IMR-90 (cell line): Measurements from ENCODE around the gene CACNA2D1. TPM values are rescaled to one million over a fixed set of nuclear protein-coding genes. Genes with fewer than 3 reads are reported as not detected.

ENCODE experiments used
- ATAC-seq: fragments of 200-7000 bp; cut with Tn5 transposase; 2 replicates; pipeline ENCODE4 v1.9.1; 2020; ENCODE audit warnings: low read depth, mild to moderate bottlenecking, moderate library complexity
- BruUV-seq: library from RNA; stranded (reverse); fragments of 400-500 nt; replicated peaks from 2 replicates; lab custom pipeline; 2021; lab: Mats Ljungman, UMichigan
- CTCF ChIA-PET: fragments of 300-600 bp; formaldehyde crosslinking; extraction: SDS; loops from one replicate; lab custom pipeline; 2021; ENCODE audit warnings: antibody characterized with exemption; lab: Yijun Ruan, JAX
- POLR2A ChIA-PET: fragments of 300-600 bp; sonication (Branson Sonifier 250); formaldehyde crosslinking; loops from one replicate; lab custom pipeline; 2022; ENCODE audit warnings: antibody characterized with exemption; ENCODE audit not compliant: unreplicated experiment; lab: Charles Lee
- DNase-seq: peaks from one replicate; pipeline ENCODE4 v3.0.0; 2013
- H2AFZ ChIP-seq: replicated peaks from 2 replicates; pipeline ENCODE3; 2013; ENCODE audit warnings: low read length, mild to moderate bottlenecking; ENCODE audit not compliant: poor library complexity
- H2AK5ac ChIP-seq: 2 replicates; pipeline ENCODE4 v1.6.1; 2013; ENCODE audit warnings: low read depth, low read length, inconsistent platforms
- H2AK9ac ChIP-seq: replicated peaks from 2 replicates; pipeline ENCODE3; 2013; ENCODE audit warnings: mild to moderate bottlenecking, low read depth, low read length, moderate library complexity; ENCODE audit not compliant: poor library complexity
- H2BK120ac ChIP-seq: 2 replicates; pipeline ENCODE4 v1.6.1; 2013; ENCODE audit warnings: low read depth, low read length, inconsistent platforms
- H2BK15ac ChIP-seq: 3 replicates; pipeline ENCODE4 v1.6.1; 2013; ENCODE audit warnings: low read depth, low read length, inconsistent platforms
- H2BK20ac ChIP-seq: 2 replicates; pipeline ENCODE4 v1.6.1; 2013; ENCODE audit warnings: low read depth, mild to moderate bottlenecking, inconsistent platforms, low read length, moderate library complexity
- H2BK5ac ChIP-seq: 2 replicates; pipeline ENCODE4 v1.6.1; 2013; ENCODE audit warnings: mild to moderate bottlenecking, low read depth, low read length, inconsistent platforms; ENCODE audit not compliant: poor library complexity, severe bottlenecking
- H3K14ac ChIP-seq: replicated peaks from 2 replicates; pipeline ENCODE4 v1.6.1; 2013; ENCODE audit warnings: low read depth, low read length, inconsistent platforms
- H3K18ac ChIP-seq: 2 replicates; pipeline ENCODE4 v1.6.1; 2013; ENCODE audit warnings: low read depth, low read length, control low read depth
- H3K23ac ChIP-seq: 2 replicates; pipeline ENCODE4 v1.6.1; 2013; ENCODE audit warnings: low read depth, low read length, inconsistent platforms
- H3K27ac ChIP-seq: 2 replicates; pipeline ENCODE4 v1.5.1; 2013; ENCODE audit warnings: mild to moderate bottlenecking, control low read depth, low read length; ENCODE audit not compliant: insufficient read depth
- H3K27me3 ChIP-seq: 2 replicates; pipeline ENCODE4 v1.6.1; 2013; ENCODE audit warnings: low read length; ENCODE audit not compliant: control insufficient read depth, insufficient read depth
- H3K36me3 ChIP-seq: 2 replicates; pipeline ENCODE4 v1.6.1; 2013; ENCODE audit warnings: low read length, mixed read lengths; ENCODE audit not compliant: control insufficient read depth, insufficient read depth
- H3K4ac ChIP-seq: 2 replicates; pipeline ENCODE4 v1.6.1; 2013; ENCODE audit warnings: low read depth, low read length, inconsistent platforms
- H3K4me1 ChIP-seq: 2 replicates; pipeline ENCODE4 v1.6.1; 2013; ENCODE audit warnings: low read length, mixed read lengths; ENCODE audit not compliant: control insufficient read depth, insufficient read depth
- H3K4me2 ChIP-seq: 2 replicates; pipeline ENCODE4 v1.6.1; 2013; ENCODE audit warnings: low read depth, mild to moderate bottlenecking, control low read depth, low read length, moderate library complexity
- H3K4me3 ChIP-seq: 2 replicates; pipeline ENCODE4 v1.5.1; 2013; ENCODE audit warnings: low read depth, mild to moderate bottlenecking, control low read depth, low read length, moderate library complexity; ENCODE audit not compliant: insufficient read depth
- H3K56ac ChIP-seq: 2 replicates; pipeline ENCODE4 v1.6.1; 2013; ENCODE audit warnings: low read length, inconsistent platforms; ENCODE audit not compliant: insufficient read depth; ENCODE audit errors: extremely low read depth
- H3K79me1 ChIP-seq, 2 experiments: 2 replicates each; pipeline ENCODE4 v1.6.1; 2013; ENCODE audit warnings: low read length in 2 of 2, inconsistent platforms in 1 of 2, low read depth in 1 of 2
- H3K9ac ChIP-seq: 2 replicates; pipeline ENCODE4 v1.6.1; 2013; ENCODE audit warnings: low read depth, low read length, control low read depth
- H3K9me1 ChIP-seq: 2 replicates; pipeline ENCODE4 v1.6.1; 2013; ENCODE audit warnings: low read length, inconsistent platforms; ENCODE audit not compliant: insufficient read depth
- H3K9me3 ChIP-seq: 2 replicates; pipeline ENCODE4 v1.6.1; 2013; ENCODE audit warnings: low read length; ENCODE audit not compliant: control insufficient read depth, insufficient read depth
- H4K20me1 ChIP-seq: 2 replicates; pipeline ENCODE4 v1.6.1; 2013; ENCODE audit warnings: low read length, inconsistent platforms; ENCODE audit not compliant: insufficient read depth
- H4K5ac ChIP-seq: 2 replicates; pipeline ENCODE4 v1.6.1; 2013; ENCODE audit warnings: mild to moderate bottlenecking, low read depth, low read length, control low read depth
- H4K8ac ChIP-seq, 2 experiments: 2 replicates each; pipeline ENCODE4 v1.6.1; 2013; ENCODE audit warnings: low read depth in 2 of 2, low read length in 2 of 2, control low read depth in 1 of 2, inconsistent platforms in 1 of 2
- H4K91ac ChIP-seq: 2 replicates; pipeline ENCODE4 v1.6.1; 2013; ENCODE audit warnings: low read depth, low read length, inconsistent platforms; ENCODE audit not compliant: insufficient read depth
- BHLHE40 ChIP-seq: fragments of 150-350 bp; IDR thresholded peaks from 2 replicates; pipeline ENCODE4 v1.6.1; 2016; ENCODE audit warnings: mild to moderate bottlenecking, low read depth, low read length
- CEBPB ChIP-seq: IDR thresholded peaks from 2 replicates; pipeline ENCODE4 v1.6.1; 2012; ENCODE audit warnings: low read depth, low read length, improper control_type of control experiment
- CHD1 ChIP-seq: IDR thresholded peaks from 2 replicates; pipeline ENCODE4 v1.6.1; 2012; ENCODE audit warnings: low read depth, low read length, improper control_type of control experiment
- FOS ChIP-seq: fragments of 150-350 bp; IDR thresholded peaks from 2 replicates; pipeline ENCODE4 v1.6.1; 2016; ENCODE audit warnings: low read depth, low read length
- MAFK ChIP-seq: IDR thresholded peaks from 2 replicates; pipeline ENCODE4 v1.6.1; 2012; ENCODE audit warnings: low read depth, low read length, improper control_type of control experiment
- MXI1 ChIP-seq: IDR thresholded peaks from 2 replicates; pipeline ENCODE4 v1.6.1; 2012; ENCODE audit warnings: low read depth, mild to moderate bottlenecking, low read length, moderate library complexity, borderline replicate concordance
- NFE2L2 ChIP-seq: fragments of 150-350 bp; IDR thresholded peaks from 2 replicates; pipeline ENCODE4 v1.6.1; 2016; ENCODE audit warnings: low read depth, mild to moderate bottlenecking, low read length
- POLR2A ChIP-seq: IDR thresholded peaks from 2 replicates; pipeline ENCODE4 v1.6.1; 2012; ENCODE audit warnings: mild to moderate bottlenecking, low read depth, low read length
- RAD21 ChIP-seq: IDR thresholded peaks from 2 replicates; pipeline ENCODE4 v1.6.1; 2012; ENCODE audit warnings: low read length, improper control_type of control experiment
- RCOR1 ChIP-seq: IDR thresholded peaks from 2 replicates; pipeline ENCODE4 v1.6.1; 2012; ENCODE audit warnings: mild to moderate bottlenecking, low read length, improper control_type of control experiment; ENCODE audit not compliant: insufficient replicate concordance
- SMC3 ChIP-seq: fragments of 150-350 bp; IDR thresholded peaks from 2 replicates; pipeline ENCODE4 v1.6.1; 2016; ENCODE audit warnings: low read depth, mild to moderate bottlenecking, antibody characterized with exemption, low read length, moderate library complexity
- WGBS, 2 experiments: methylation state at CpG; one replicate each; pipeline versions ENCODE4 v1.1.5 to v1.1.7; 2013; ENCODE audit warnings: missing lambda C conversion rate in 2 of 2; ENCODE audit not compliant: insufficient read length in 1 of 2; ENCODE audit errors: extremely low coverage in 2 of 2; 5-methylcytosine and 5-hydroxymethylcytosine counted together
- dilution Hi-C: fragments of 300-500 bp; cut with HindIII; formaldehyde crosslinking; loops from one replicate; pipeline ENCODE4 v1.14.3; 2018; ENCODE audit warnings: low sequenced_read_pairs; ENCODE audit not compliant: unreplicated experiment
- in situ Hi-C: fragments of 300-500 bp; cut with MboI; formaldehyde crosslinking; loops from 3 replicates; pipeline ENCODE4 v1.14.3; 2019; ENCODE audit warnings: low sequenced_read_pairs, inconsistent platforms, mixed read lengths
- intact Hi-C: fragments of 100-400 bp; cut with micrococcal nuclease; formaldehyde crosslinking; loops from 2 replicates; pipeline ENCODE4 v1.10.0; 2022
- polyA plus RNA-seq, 3 experiments: library from polyadenylated mRNA; depleted of rRNA; stranded (reverse); fragments of >200 nt; gene quantifications; 2 replicates each; pipeline ENCODE4 v1.2.3, GENCODE V29; 2012; ENCODE audit warnings: low replicate concordance in 1 of 3
- total RNA-seq: library from RNA; depleted of rRNA; stranded (reverse); fragments of >200 nt; gene quantifications from 2 replicates; pipeline ENCODE4 v1.2.3, GENCODE V29; 2012
- TF ChIP-seq, protein P1 (sequence below): fragments of 150-350 bp; IDR thresholded peaks from 2 replicates; pipeline ENCODE4 v1.6.1; 2017; ENCODE audit warnings: mild to moderate bottlenecking, antibody characterized with exemption, low read length, low read depth
- TF ChIP-seq, protein P2 (sequence below): conservative IDR thresholded peaks from 2 replicates; pipeline ENCODE4 v1.5.1; 2012; ENCODE audit warnings: mild to moderate bottlenecking, low read depth, low read length, improper control_type of control experiment

Gene CACNA2D1
- total and polyA plus RNA-seq, 2 of the 4 experiments (the other 2 are of a cell fraction): 5.8 to 21.9 TPM

DNA sequence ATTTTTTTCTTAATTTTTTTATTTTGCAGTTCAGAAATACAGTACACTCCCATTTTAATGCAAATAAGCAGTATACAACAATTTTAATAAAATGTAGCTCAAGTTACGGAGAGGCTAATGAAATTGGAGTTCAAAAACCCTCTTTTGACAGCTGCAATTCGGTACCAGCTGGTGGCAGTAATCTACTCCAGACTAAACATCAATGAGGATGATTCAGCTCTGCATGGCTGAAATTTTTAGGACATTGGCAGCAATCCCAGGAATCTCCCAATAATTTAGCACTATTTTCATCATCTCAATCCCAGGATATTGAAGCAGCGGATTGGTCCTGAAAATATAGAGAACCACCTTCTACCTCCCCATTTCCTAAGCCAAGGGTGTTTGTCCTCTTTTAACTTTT is 278.8 kb downstream of the CACNA2D1 start:
- H3K4me3 ChIP-seq: no peak overlapping the region
- H3K27me3 ChIP-seq: no peaks in the 10 kb centered on the region
- no peaks in the 10 kb centered on the region for H4K20me1 ChIP-seq
- no peak overlapping the region for H4K5ac ChIP-seq
- H3K4me2 ChIP-seq: no peak overlapping the region
- no peak overlapping the region for H2AK9ac ChIP-seq
- intact Hi-C loops: loop anchor here (10.0 kb wide), 1 partner anchor 400 kb away; no protein-coding TSS in a partner anchor
- WGBS, 2 experiments: no CpG with 5 or more reads among the region's 3 CpGs
- H3K4me1 ChIP-seq: peaks cover 2% of the 10 kb centered on the region; the same call in 1 of the 2 replicates
- TF ChIP-seq SMC3 (peak; percentile 35; the same call in 1 of the 2 replicates), POLR2A (no peak), BHLHE40 (no peak), CEBPB (peak; percentile 12; the same call in 1 of the 2 replicates), FOS (peak; percentile 78), MAFK (no peak), RCOR1 (peak; percentile 90), NFE2L2 (peak; percentile 60; the same call in 1 of the 2 replicates), CHD1 (no peak), RAD21 (peak; percentile 51), MXI1 (no peak)
- TF ChIP-seq, protein P1, sequence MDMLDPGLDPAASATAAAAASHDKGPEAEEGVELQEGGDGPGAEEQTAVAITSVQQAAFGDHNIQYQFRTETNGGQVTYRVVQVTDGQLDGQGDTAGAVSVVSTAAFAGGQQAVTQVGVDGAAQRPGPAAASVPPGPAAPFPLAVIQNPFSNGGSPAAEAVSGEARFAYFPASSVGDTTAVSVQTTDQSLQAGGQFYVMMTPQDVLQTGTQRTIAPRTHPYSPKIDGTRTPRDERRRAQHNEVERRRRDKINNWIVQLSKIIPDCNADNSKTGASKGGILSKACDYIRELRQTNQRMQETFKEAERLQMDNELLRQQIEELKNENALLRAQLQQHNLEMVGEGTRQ: no peak
- TF ChIP-seq, protein P2, sequence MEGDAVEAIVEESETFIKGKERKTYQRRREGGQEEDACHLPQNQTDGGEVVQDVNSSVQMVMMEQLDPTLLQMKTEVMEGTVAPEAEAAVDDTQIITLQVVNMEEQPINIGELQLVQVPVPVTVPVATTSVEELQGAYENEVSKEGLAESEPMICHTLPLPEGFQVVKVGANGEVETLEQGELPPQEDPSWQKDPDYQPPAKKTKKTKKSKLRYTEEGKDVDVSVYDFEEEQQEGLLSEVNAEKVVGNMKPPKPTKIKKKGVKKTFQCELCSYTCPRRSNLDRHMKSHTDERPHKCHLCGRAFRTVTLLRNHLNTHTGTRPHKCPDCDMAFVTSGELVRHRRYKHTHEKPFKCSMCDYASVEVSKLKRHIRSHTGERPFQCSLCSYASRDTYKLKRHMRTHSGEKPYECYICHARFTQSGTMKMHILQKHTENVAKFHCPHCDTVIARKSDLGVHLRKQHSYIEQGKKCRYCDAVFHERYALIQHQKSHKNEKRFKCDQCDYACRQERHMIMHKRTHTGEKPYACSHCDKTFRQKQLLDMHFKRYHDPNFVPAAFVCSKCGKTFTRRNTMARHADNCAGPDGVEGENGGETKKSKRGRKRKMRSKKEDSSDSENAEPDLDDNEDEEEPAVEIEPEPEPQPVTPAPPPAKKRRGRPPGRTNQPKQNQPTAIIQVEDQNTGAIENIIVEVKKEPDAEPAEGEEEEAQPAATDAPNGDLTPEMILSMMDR: peak; percentile 54
- H3K56ac ChIP-seq: no peak overlapping the region
- in situ Hi-C loops: no loop called here
- H2BK120ac ChIP-seq: 0 out of 2 replicates have a peak overlapping the region, but pooled peaks have one; percentile 27
- peaks cover 2 to 6% of the 10 kb centered on the region in 2 experiments; a peak in 2 of 4 replicates for H3K79me1 ChIP-seq
- no peak overlapping the region for H3K27ac ChIP-seq
- H3K36me3 ChIP-seq: no peaks in the 10 kb centered on the region
- H3K14ac ChIP-seq: 0 out of 2 replicates have a peak overlapping the region, but pooled peaks have one; percentile 4
- DNase-seq (peak; percentile 79), ATAC-seq (peak; percentile 72)
- dilution Hi-C loops: no loop called here
- no peak overlapping the region for H3K18ac ChIP-seq
- H3K23ac ChIP-seq: no peak overlapping the region
- POLR2A ChIA-PET: no interaction called here
- no peak overlapping the region; the same call in 1 of the 2 replicates for H2BK20ac ChIP-seq
- no peak overlapping the region for H3K4ac ChIP-seq
- CTCF ChIA-PET: interaction anchor here (0.6 to 1.0 kb wide), 2 partner anchors 9 to 542 kb away, joined by 4 read pairs; no protein-coding TSS in a partner anchor
- H3K9me3 ChIP-seq: no peaks in the 10 kb centered on the region
- H3K9me1 ChIP-seq: no peaks in the 10 kb centered on the region
- H3K9ac ChIP-seq: no peak overlapping the region
- H4K8ac ChIP-seq: no peak overlapping the region
- no TSS peak for BruUV-seq
- H2AK5ac ChIP-seq: no peak overlapping the region
- H2AFZ ChIP-seq: no peak overlapping the region
- H2BK5ac ChIP-seq: peak overlapping the region; percentile 45
- no peak overlapping the region for H2BK15ac ChIP-seq
- no peak overlapping the region for H4K91ac ChIP-seq
